Measurements from ENCODE around the gene COL17A1. TPM values are rescaled to one million over a fixed set of nuclear protein-coding genes. Genes with fewer than 3 reads are reported as not detected.

Gene COL17A1
- total and polyA plus RNA-seq, 2 of the 13 experiments (the other 11 are each of a cell fraction or from before 2014, with no cell fraction given) = 0.03 TPM; not detected in 1

GRCh38 chr10:104120903-104121484, 35.3 kb upstream of the COL17A1 start (continued):
- TF ChIP-seq ZNF646 (CRISPR knock-in tag; IDR thresholded peaks at IDR 0.05) = no peak
- TF ChIP-seq FOXK1 (CRISPR knock-in tag; IDR thresholded peaks at IDR 0.05; ENCODE audit: borderline replicate concordance, low read depth) = no peak
- no peak for TF ChIP-seq ZNF44 (CRISPR knock-in tag; IDR thresholded peaks at IDR 0.05)
- no peak for TF ChIP-seq ZNF660 (CRISPR knock-in tag; IDR thresholded peaks at IDR 0.05; ENCODE audit: borderline replicate concordance, low read depth)
- no peak for TF ChIP-seq DZIP1 (CRISPR knock-in tag; IDR thresholded peaks at IDR 0.05)
- no peak for TF ChIP-seq HNRNPUL1 (IDR thresholded peaks at IDR 0.05; ENCODE audit: low read depth, low read length)
- TF ChIP-seq E2F2 (CRISPR knock-in tag; IDR thresholded peaks at IDR 0.05; ENCODE audit: borderline replicate concordance) = no peak
- TF ChIP-seq SRSF9 (IDR thresholded peaks at IDR 0.05; ENCODE audit: borderline replicate concordance, insufficient read depth, low read depth, low read length, poor library complexity, severe bottlenecking) = no peak
- TF ChIP-seq ZMYM4 (CRISPR knock-in tag; IDR thresholded peaks at IDR 0.05) = no peak
- no peak for TF ChIP-seq ZEB1 (IDR thresholded peaks at IDR 0.05; ENCODE audit: insufficient replicate concordance, low read depth)
- TF ChIP-seq GLI4 (CRISPR knock-in tag; IDR thresholded peaks at IDR 0.05; ENCODE audit: borderline replicate concordance) = no peak
- no peak; the same call in 1 of the 2 replicates for TF ChIP-seq FOXC1 (CRISPR knock-in tag; IDR thresholded peaks at IDR 0.05; ENCODE audit: borderline replicate concordance)
- TF ChIP-seq ZBTB37 (CRISPR knock-in tag; IDR thresholded peaks at IDR 0.05) = no peak
- TF ChIP-seq KLF16 (CRISPR knock-in tag; IDR thresholded peaks at IDR 0.05) = no peak
- no peak for TF ChIP-seq ZSCAN31 (CRISPR knock-in tag; IDR thresholded peaks at IDR 0.05; ENCODE audit: low read depth)
- no peak for TF ChIP-seq NFIC (IDR thresholded peaks at IDR 0.05; ENCODE audit: low read length)
- TF ChIP-seq JDP2 (CRISPR knock-in tag; IDR thresholded peaks at IDR 0.05; ENCODE audit: borderline replicate concordance) = no peak
- no peak for TF ChIP-seq KLF11 (CRISPR knock-in tag; IDR thresholded peaks at IDR 0.05)
